ENCODE data around the gene FAM227B.

Gene FAM227B

GRCh38 chr15:49361370-49361769 is 259.2 kb downstream of the FAM227B start:
- TF ChIP-seq, protein P1, sequence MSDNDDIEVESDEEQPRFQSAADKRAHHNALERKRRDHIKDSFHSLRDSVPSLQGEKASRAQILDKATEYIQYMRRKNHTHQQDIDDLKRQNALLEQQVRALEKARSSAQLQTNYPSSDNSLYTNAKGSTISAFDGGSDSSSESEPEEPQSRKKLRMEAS (IDR thresholded peaks at IDR 0.05), result no peak
- TF ChIP-seq EGR1 (IDR thresholded peaks at IDR 0.05) (no peak), FOXM1 (IDR thresholded peaks at IDR 0.05; ENCODE audit: borderline replicate concordance, low read depth) (no peak), ZBTB7A (IDR thresholded peaks at IDR 0.05; ENCODE audit: low read depth) (no peak), CEBPB (IDR thresholded peaks at IDR 0.05) (no peak), TCF12 (IDR thresholded peaks at IDR 0.05; ENCODE audit: low read depth) (no peak), YY1 (IDR thresholded peaks at IDR 0.05; ENCODE audit: low read depth) (no peak), NFIC (IDR thresholded peaks at IDR 0.05) (no peak), TAF1 (IDR thresholded peaks at IDR 0.05; ENCODE audit: low read depth) (no peak), EP300 (IDR thresholded peaks at IDR 0.05; ENCODE audit: borderline replicate concordance) (no peak), RAD21 (IDR thresholded peaks at IDR 0.05; ENCODE audit: low read depth) (no peak), CREB1 (IDR thresholded peaks at IDR 0.05; ENCODE audit: low read depth) (no peak)
- TF ChIP-seq, protein P2, sequence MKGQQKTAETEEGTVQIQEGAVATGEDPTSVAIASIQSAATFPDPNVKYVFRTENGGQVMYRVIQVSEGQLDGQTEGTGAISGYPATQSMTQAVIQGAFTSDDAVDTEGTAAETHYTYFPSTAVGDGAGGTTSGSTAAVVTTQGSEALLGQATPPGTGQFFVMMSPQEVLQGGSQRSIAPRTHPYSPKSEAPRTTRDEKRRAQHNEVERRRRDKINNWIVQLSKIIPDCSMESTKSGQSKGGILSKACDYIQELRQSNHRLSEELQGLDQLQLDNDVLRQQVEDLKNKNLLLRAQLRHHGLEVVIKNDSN (IDR thresholded peaks at IDR 0.05), result no peak

DNA sequence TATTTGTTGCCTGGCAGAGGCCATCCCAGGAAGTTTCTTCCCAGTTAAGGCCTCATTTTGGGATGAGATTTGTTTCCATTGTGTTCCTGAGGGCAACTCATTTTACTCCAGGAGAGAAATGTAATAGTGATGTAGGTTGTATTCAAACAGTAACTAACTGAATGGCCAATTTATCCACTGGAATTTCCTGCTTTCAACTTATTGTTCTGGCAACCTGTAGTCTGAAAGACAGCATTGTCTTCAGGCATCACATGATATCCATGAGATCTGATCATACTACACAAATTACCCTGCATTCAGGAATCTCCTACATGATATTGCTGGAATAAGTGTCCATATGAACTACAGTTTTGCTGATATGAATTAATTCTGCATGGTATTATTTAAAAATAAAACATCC is 277.1 kb downstream of the FAM227B start:
- TF ChIP-seq, protein P1 (IDR thresholded peaks at IDR 0.05), result no peak
- TF ChIP-seq RAD21 (IDR thresholded peaks at IDR 0.05; ENCODE audit: low read depth), result no peak
- no peak for TF ChIP-seq TEAD4 (IDR thresholded peaks at IDR 0.05)
- no peak for TF ChIP-seq CEBPB (IDR thresholded peaks at IDR 0.05)
- TF ChIP-seq ZBTB7A (IDR thresholded peaks at IDR 0.05; ENCODE audit: low read depth), result no peak
- TF ChIP-seq TCF12 (IDR thresholded peaks at IDR 0.05; ENCODE audit: low read depth), result no peak
- TF ChIP-seq EP300 (IDR thresholded peaks at IDR 0.05; ENCODE audit: borderline replicate concordance), result no peak
- no peak for TF ChIP-seq REST (IDR thresholded peaks at IDR 0.05; ENCODE audit: low read depth)
- TF ChIP-seq NFIC (IDR thresholded peaks at IDR 0.05), result no peak
- TF ChIP-seq TAF1 (IDR thresholded peaks at IDR 0.05; ENCODE audit: low read depth), result no peak

DNA sequence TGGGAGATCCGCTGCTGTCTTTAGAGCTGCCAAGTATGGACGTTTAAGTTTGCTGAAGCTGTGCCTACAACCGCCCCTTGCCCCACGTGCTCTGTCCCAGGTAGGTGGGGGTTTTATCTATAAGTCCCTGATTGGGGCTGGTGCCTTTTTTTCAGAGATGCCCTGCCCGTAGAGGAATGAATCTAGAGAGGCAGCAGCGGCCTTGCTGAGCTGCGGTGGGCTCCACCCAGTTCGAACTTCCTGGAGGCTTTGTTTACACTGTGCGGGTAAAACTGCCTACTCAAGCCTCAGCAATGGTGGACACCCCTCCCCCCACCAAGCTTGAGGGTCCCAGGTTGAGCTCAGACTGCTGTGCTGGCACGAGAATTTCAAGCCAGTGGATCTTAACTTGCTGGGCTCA is 281.0 kb downstream of the FAM227B start:
- TF ChIP-seq ZBTB7A (IDR thresholded peaks at IDR 0.05; ENCODE audit: low read depth) (no peak), EGR1 (IDR thresholded peaks at IDR 0.05) (no peak), TCF12 (IDR thresholded peaks at IDR 0.05; ENCODE audit: low read depth) (no peak), YY1 (IDR thresholded peaks at IDR 0.05; ENCODE audit: low read depth) (no peak), TEAD4 (IDR thresholded peaks at IDR 0.05) (no peak), CEBPB (IDR thresholded peaks at IDR 0.05) (no peak), TAF1 (IDR thresholded peaks at IDR 0.05; ENCODE audit: low read depth) (no peak), NFIC (IDR thresholded peaks at IDR 0.05) (no peak), CREB1 (IDR thresholded peaks at IDR 0.05; ENCODE audit: low read depth) (no peak), EP300 (IDR thresholded peaks at IDR 0.05; ENCODE audit: borderline replicate concordance) (no peak), FOXM1 (IDR thresholded peaks at IDR 0.05; ENCODE audit: borderline replicate concordance, low read depth) (no peak), RAD21 (IDR thresholded peaks at IDR 0.05; ENCODE audit: low read depth) (no peak), REST (IDR thresholded peaks at IDR 0.05; ENCODE audit: low read depth) (no peak)
- TF ChIP-seq, protein P2 (IDR thresholded peaks at IDR 0.05), result no peak
- TF ChIP-seq, protein P1 (IDR thresholded peaks at IDR 0.05), result no peak

- TF ChIP-seq, protein P1 (IDR thresholded peaks at IDR 0.05), result no peak
- no peak for TF ChIP-seq YY1 (IDR thresholded peaks at IDR 0.05; ENCODE audit: low read depth)
- TF ChIP-seq TAF1 (IDR thresholded peaks at IDR 0.05; ENCODE audit: low read depth), result no peak
- TF ChIP-seq NFIC (IDR thresholded peaks at IDR 0.05), result no peak
- no peak for TF ChIP-seq CREB1 (IDR thresholded peaks at IDR 0.05; ENCODE audit: low read depth)
- no peak for TF ChIP-seq FOXM1 (IDR thresholded peaks at IDR 0.05; ENCODE audit: borderline replicate concordance, low read depth)
- TF ChIP-seq EGR1 (IDR thresholded peaks at IDR 0.05), result no peak
- TF ChIP-seq CEBPB (IDR thresholded peaks at IDR 0.05), result no peak
- no peak for TF ChIP-seq REST (IDR thresholded peaks at IDR 0.05; ENCODE audit: low read depth)
- no peak for TF ChIP-seq ZBTB7A (IDR thresholded peaks at IDR 0.05; ENCODE audit: low read depth)
- TF ChIP-seq TEAD4 (IDR thresholded peaks at IDR 0.05), result no peak
- TF ChIP-seq, protein P2 (IDR thresholded peaks at IDR 0.05), result no peak
- TF ChIP-seq EP300 (IDR thresholded peaks at IDR 0.05; ENCODE audit: borderline replicate concordance), result no peak
Observed at GRCh38 chr15:49331951-49332350, 288.7 kb downstream of the FAM227B start.
